SK-N-SH (cell line): ENCODE data around the gene TRIP4. TPM values are rescaled to one million over a fixed set of nuclear protein-coding genes. Genes with fewer than 3 reads are reported as not detected.

Experiments
- CTCF ChIA-PET: fragments of 300-600, 350-600 bp; formaldehyde crosslinking; extraction: SDS; loops from one replicate; lab custom pipeline; 2021; lab: Yijun Ruan, JAX
- POLR2A ChIA-PET: fragments of 350-600 bp; sonication (Branson Sonifier 250); formaldehyde crosslinking; extraction: SDS; loops from one replicate; lab custom pipeline; 2020; ENCODE audit warnings: antibody characterized with exemption, inconsistent platforms; lab: Yijun Ruan, JAX
- DNase-seq: peaks from one replicate; pipeline ENCODE4 v3.0.0; 2012
- H2AFZ ChIP-seq: fragments of 200-600 bp; sonication (generic); 2 replicates; pipeline ENCODE4 v1.8.1; 2016; ENCODE audit warnings: antibody characterized with exemption, mild to moderate bottlenecking, low read depth
- H3F3A ChIP-seq: fragments of 200-600 bp; sonication (generic); replicated peaks from 2 replicates; pipeline ENCODE3; 2016; ENCODE audit warnings: antibody characterized with exemption, mild to moderate bottlenecking; ENCODE audit not compliant: insufficient read depth
- H3K27ac ChIP-seq, 2 experiments: fragments of 200-500 bp in 1 of 2; fragments of 200-600 bp in 1 of 2; sonication (Bioruptor generic) in 1 of 2; sonication (generic), shearing (Covaris generic) in 1 of 2; 2 replicates each; pipeline versions ENCODE4 v1.5.1 to v1.6.1; 2014 to 2016; ENCODE audit warnings: low read depth in 2 of 2, inconsistent platforms in 1 of 2, low read length in 1 of 2, mild to moderate bottlenecking in 1 of 2, mixed read lengths in 1 of 2
- H3K27me3 ChIP-seq: fragments of 200-600 bp; sonication (generic), shearing (Covaris generic); 2 replicates; pipeline ENCODE4 v1.6.1; 2016; ENCODE audit warnings: mixed run types; ENCODE audit not compliant: insufficient read depth
- H3K36me3 ChIP-seq, 2 experiments: fragments of 200-500 bp in 1 of 2; fragments of 200-600 bp in 1 of 2; sonication (Bioruptor generic) in 1 of 2; sonication (generic) in 1 of 2; replicated peaks in 1 of 2; 2 replicates each; pipeline versions ENCODE3 to v1.5.1; 2014 to 2016; ENCODE audit warnings: low read length in 1 of 2, mild to moderate bottlenecking in 1 of 2; ENCODE audit not compliant: insufficient read depth in 2 of 2, control insufficient read depth in 1 of 2
- H3K4me1 ChIP-seq, 2 experiments: fragments of 200-500 bp in 1 of 2; fragments of 200-600 bp in 1 of 2; sonication (Bioruptor generic) in 1 of 2; sonication (generic), shearing (Covaris generic) in 1 of 2; 2 replicates each; pipeline versions ENCODE4 v1.5.1 to v1.6.1; 2014 to 2016; ENCODE audit warnings: low read depth in 1 of 2, low read length in 1 of 2, mixed run types in 1 of 2; ENCODE audit not compliant: insufficient read depth in 2 of 2, control insufficient read depth in 1 of 2
- H3K4me2 ChIP-seq: fragments of 200-600 bp; sonication (generic), shearing (Covaris generic); 2 replicates; pipeline ENCODE4 v1.6.1; 2017; ENCODE audit warnings: mixed run types
- H3K4me3 ChIP-seq, 2 experiments: fragments of 200-500 bp in 1 of 2; fragments of 200-600 bp in 1 of 2; sonication (Bioruptor generic) in 1 of 2; sonication (generic), shearing (Covaris generic) in 1 of 2; 2 replicates each; pipeline versions ENCODE4 v1.5.1 to v1.8.1; 2014 to 2016; ENCODE audit warnings: low read depth in 2 of 2, inconsistent platforms in 1 of 2, low read length in 1 of 2, mild to moderate bottlenecking in 1 of 2, mixed read lengths in 1 of 2, moderate library complexity in 1 of 2
- H3K79me2 ChIP-seq: fragments of 200-600 bp; sonication (generic); 2 replicates; pipeline ENCODE4 v1.8.1; 2017; ENCODE audit warnings: mild to moderate bottlenecking; ENCODE audit not compliant: insufficient read depth
- H3K9ac ChIP-seq: fragments of 200-600 bp; sonication (generic); 2 replicates; pipeline ENCODE4 v1.6.1; 2017; ENCODE audit warnings: mixed run types
- H3K9me2 ChIP-seq: fragments of 200-600 bp; sonication (generic); 2 replicates; pipeline ENCODE4 v1.6.1; 2017; ENCODE audit warnings: mixed run types
- H3K9me3 ChIP-seq: fragments of 200-600 bp; sonication (generic); 2 replicates; pipeline ENCODE4 v1.6.1; 2017; ENCODE audit warnings: mixed run types, mild to moderate bottlenecking, moderate library complexity
- H4K20me1 ChIP-seq: fragments of 200-600 bp; sonication (generic); 2 replicates; pipeline ENCODE4 v1.6.1; 2017; ENCODE audit warnings: mild to moderate bottlenecking, mixed run types; ENCODE audit not compliant: insufficient read depth
- EP300 ChIP-seq, 2 experiments: IDR thresholded peaks; 2 replicates each; pipeline versions ENCODE4 v1.4.0 to v1.6.1; 2012; ENCODE audit warnings: borderline replicate concordance in 1 of 2, low read depth in 1 of 2, low read length in 1 of 2
- FOSL2 ChIP-seq: IDR thresholded peaks from 2 replicates; pipeline ENCODE4 v1.4.0; 2012; ENCODE audit warnings: low read depth, mild to moderate bottlenecking, moderate library complexity, borderline replicate concordance
- FOXJ3 ChIP-seq: sonication (generic); formaldehyde crosslinking; IDR thresholded peaks from 2 replicates; pipeline ENCODE4 v1.5.1; 2020; ENCODE audit warnings: mild to moderate bottlenecking, missing genetic modification reagents
- GABPA ChIP-seq: IDR thresholded peaks from 2 replicates; pipeline ENCODE4 v1.4.0; 2012; ENCODE audit warnings: low read depth, mild to moderate bottlenecking
- NFIC ChIP-seq: IDR thresholded peaks from 2 replicates; pipeline ENCODE4 v1.4.0; 2012; ENCODE audit warnings: borderline replicate concordance
- NRF1 ChIP-seq: IDR thresholded peaks from 2 replicates; pipeline ENCODE4 v1.6.1; 2012; ENCODE audit warnings: low read depth, mild to moderate bottlenecking, low read length
- POLR2AphosphoS5 ChIP-seq: IDR thresholded peaks from 2 replicates; pipeline ENCODE4 v1.6.1; 2012; ENCODE audit warnings: low read depth, low read length
- RAD21 ChIP-seq: IDR thresholded peaks from 2 replicates; pipeline ENCODE4 v1.6.1; 2012; ENCODE audit warnings: mild to moderate bottlenecking, low read length
- RFX5 ChIP-seq: IDR thresholded peaks from 2 replicates; pipeline ENCODE4 v1.6.1; 2012; ENCODE audit warnings: mild to moderate bottlenecking, improper control_type of control experiment, low read length
- TCF12 ChIP-seq: IDR thresholded peaks from 2 replicates; pipeline ENCODE4 v1.4.0; 2012
- WGBS: methylation state at CpG from one replicate; pipeline ENCODE4 v1.1.6; 2017; ENCODE audit warnings: low lambda C conversion rate; 5-methylcytosine and 5-hydroxymethylcytosine counted together
- polyA plus RNA-seq, 3 experiments: library from polyadenylated mRNA; depleted of rRNA; stranded (reverse); fragments of >200 nt; gene quantifications; 2 replicates each; pipeline ENCODE4 v1.2.3, GENCODE V29; 2012
- TF ChIP-seq, protein P1 (sequence below): IDR thresholded peaks from 2 replicates; pipeline ENCODE4 v1.6.1; 2012; ENCODE audit warnings: mild to moderate bottlenecking, low read depth, low read length, moderate library complexity
- TF ChIP-seq, protein P2 (sequence below): fragments of 200-600 bp; sonication (generic); IDR thresholded peaks from 2 replicates; pipeline ENCODE4 v1.6.1; 2017; ENCODE audit warnings: antibody characterized with exemption, mild to moderate bottlenecking, moderate library complexity
- TF ChIP-seq, protein P3 (sequence below): fragments of 150-350 bp; IDR thresholded peaks from 2 replicates; pipeline ENCODE4 v1.6.1; 2017; ENCODE audit warnings: antibody characterized with exemption, low read length, low read depth, borderline replicate concordance
- TF ChIP-seq, protein P4 (sequence below): fragments of 150-350 bp; IDR thresholded peaks from 2 replicates; pipeline ENCODE4 v1.6.1; 2016; ENCODE audit warnings: mild to moderate bottlenecking, low read depth, low read length
- TF ChIP-seq, protein P5 (sequence below): IDR thresholded peaks from 2 replicates; pipeline ENCODE4 v1.4.0; 2012; ENCODE audit warnings: low read depth, borderline replicate concordance

TRIP4 gene
- polyA plus RNA-seq, 1 of the 3 experiments (the other 2 are of a cell fraction), result 14.5 TPM

DNA sequence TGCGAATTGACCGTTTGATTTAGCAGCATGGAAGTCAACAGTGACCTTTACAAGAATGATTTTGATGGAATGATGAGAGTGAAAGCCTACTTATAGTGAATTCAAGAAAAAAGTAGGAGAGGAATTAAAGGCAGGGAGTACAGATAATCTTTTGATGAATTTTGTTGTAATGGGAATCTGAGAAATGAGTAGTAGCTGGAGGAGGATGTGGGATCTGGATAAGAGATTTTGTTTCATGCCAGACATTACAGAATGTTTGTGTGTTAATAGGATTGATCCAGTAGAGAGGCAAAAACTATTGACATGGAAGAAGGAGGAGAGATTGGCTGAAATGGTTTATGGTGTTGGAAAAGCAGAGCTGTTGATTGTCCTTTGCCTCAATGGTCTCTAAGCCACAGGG, 55.4 kb downstream of the TRIP4 start (continued):
- TF ChIP-seq, protein P1, sequence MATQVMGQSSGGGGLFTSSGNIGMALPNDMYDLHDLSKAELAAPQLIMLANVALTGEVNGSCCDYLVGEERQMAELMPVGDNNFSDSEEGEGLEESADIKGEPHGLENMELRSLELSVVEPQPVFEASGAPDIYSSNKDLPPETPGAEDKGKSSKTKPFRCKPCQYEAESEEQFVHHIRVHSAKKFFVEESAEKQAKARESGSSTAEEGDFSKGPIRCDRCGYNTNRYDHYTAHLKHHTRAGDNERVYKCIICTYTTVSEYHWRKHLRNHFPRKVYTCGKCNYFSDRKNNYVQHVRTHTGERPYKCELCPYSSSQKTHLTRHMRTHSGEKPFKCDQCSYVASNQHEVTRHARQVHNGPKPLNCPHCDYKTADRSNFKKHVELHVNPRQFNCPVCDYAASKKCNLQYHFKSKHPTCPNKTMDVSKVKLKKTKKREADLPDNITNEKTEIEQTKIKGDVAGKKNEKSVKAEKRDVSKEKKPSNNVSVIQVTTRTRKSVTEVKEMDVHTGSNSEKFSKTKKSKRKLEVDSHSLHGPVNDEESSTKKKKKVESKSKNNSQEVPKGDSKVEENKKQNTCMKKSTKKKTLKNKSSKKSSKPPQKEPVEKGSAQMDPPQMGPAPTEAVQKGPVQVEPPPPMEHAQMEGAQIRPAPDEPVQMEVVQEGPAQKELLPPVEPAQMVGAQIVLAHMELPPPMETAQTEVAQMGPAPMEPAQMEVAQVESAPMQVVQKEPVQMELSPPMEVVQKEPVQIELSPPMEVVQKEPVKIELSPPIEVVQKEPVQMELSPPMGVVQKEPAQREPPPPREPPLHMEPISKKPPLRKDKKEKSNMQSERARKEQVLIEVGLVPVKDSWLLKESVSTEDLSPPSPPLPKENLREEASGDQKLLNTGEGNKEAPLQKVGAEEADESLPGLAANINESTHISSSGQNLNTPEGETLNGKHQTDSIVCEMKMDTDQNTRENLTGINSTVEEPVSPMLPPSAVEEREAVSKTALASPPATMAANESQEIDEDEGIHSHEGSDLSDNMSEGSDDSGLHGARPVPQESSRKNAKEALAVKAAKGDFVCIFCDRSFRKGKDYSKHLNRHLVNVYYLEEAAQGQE, result no peak
- no peak for TF ChIP-seq NRF1

DNA sequence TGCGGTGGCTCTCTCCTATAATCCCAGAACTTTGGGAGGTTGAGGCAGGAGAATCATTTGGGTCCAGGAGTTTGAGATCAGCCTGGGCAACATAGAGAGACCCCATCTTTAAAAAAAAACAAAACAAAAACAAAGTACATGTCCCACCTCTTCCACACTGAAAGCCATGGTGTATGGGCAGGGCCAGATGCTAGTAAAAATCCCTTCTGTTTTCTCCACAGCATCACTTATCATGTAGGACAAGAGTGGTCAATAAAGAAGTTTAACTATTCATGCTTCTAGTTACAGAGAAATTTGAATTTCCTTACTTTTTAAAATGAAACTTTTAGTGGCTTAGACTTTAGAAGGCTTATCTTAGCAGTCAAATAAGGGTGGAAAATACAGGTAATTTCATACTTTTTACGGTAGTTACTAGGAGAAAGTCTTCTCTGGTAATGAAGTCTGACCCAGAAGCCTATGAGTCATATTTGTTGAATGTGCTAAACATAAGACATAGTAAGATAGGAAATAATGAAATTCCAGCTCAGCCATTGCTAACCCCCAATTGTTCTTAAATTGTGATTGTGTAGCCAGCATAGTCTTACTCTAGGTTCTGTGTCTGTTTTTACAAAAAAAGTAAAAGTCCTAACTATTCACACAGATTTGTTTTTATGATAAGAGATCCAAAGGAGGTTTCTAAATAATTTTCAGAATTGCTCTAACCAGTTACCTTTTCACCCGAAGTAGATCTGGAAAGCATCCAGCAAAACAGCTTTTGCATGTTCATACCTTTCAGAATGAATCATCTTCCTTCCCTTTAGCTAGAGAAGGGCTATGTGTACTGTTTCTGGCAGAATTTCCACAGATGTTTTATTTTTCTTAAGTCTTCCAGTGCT, 56.3 kb downstream of the TRIP4 start:
- H3K4me3 ChIP-seq, result peak overlapping the region in 1 of 2 experiments; percentile 11; a peak in 1 of 4 replicates
- no peak for TF ChIP-seq NRF1
- TF ChIP-seq EP300 (IDR thresholded peaks at IDR 0.05; ENCODE audit: borderline replicate concordance in 1 of 2, low read depth in 1 of 2, low read length in 1 of 2), result peak in 1 of 2 experiments; percentile 7; a peak in 1 of 4 replicates
- peak; percentile 84 for TF ChIP-seq NFIC
- TF ChIP-seq, protein P2, sequence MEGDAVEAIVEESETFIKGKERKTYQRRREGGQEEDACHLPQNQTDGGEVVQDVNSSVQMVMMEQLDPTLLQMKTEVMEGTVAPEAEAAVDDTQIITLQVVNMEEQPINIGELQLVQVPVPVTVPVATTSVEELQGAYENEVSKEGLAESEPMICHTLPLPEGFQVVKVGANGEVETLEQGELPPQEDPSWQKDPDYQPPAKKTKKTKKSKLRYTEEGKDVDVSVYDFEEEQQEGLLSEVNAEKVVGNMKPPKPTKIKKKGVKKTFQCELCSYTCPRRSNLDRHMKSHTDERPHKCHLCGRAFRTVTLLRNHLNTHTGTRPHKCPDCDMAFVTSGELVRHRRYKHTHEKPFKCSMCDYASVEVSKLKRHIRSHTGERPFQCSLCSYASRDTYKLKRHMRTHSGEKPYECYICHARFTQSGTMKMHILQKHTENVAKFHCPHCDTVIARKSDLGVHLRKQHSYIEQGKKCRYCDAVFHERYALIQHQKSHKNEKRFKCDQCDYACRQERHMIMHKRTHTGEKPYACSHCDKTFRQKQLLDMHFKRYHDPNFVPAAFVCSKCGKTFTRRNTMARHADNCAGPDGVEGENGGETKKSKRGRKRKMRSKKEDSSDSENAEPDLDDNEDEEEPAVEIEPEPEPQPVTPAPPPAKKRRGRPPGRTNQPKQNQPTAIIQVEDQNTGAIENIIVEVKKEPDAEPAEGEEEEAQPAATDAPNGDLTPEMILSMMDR, result no peak
- TF ChIP-seq RFX5, result no peak
- TF ChIP-seq, protein P3, sequence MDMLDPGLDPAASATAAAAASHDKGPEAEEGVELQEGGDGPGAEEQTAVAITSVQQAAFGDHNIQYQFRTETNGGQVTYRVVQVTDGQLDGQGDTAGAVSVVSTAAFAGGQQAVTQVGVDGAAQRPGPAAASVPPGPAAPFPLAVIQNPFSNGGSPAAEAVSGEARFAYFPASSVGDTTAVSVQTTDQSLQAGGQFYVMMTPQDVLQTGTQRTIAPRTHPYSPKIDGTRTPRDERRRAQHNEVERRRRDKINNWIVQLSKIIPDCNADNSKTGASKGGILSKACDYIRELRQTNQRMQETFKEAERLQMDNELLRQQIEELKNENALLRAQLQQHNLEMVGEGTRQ, result no peak
- TF ChIP-seq GABPA, result no peak
- TF ChIP-seq, protein P4, sequence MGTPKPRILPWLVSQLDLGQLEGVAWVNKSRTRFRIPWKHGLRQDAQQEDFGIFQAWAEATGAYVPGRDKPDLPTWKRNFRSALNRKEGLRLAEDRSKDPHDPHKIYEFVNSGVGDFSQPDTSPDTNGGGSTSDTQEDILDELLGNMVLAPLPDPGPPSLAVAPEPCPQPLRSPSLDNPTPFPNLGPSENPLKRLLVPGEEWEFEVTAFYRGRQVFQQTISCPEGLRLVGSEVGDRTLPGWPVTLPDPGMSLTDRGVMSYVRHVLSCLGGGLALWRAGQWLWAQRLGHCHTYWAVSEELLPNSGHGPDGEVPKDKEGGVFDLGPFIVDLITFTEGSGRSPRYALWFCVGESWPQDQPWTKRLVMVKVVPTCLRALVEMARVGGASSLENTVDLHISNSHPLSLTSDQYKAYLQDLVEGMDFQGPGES, result no peak
- TF ChIP-seq TCF12, result peak; percentile 74
- TF ChIP-seq, protein P1, result no peak
- TF ChIP-seq RAD21, result no peak
- TF ChIP-seq FOSL2, result peak; percentile 72; the same call in 1 of the 2 replicates
- TF ChIP-seq, protein P5, sequence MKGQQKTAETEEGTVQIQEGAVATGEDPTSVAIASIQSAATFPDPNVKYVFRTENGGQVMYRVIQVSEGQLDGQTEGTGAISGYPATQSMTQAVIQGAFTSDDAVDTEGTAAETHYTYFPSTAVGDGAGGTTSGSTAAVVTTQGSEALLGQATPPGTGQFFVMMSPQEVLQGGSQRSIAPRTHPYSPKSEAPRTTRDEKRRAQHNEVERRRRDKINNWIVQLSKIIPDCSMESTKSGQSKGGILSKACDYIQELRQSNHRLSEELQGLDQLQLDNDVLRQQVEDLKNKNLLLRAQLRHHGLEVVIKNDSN, result no peak
- TF ChIP-seq FOXJ3, result no peak
- no peak; the same call in 1 of the 2 replicates for TF ChIP-seq POLR2AphosphoS5

More for the DNA sequence above, 56.3 kb downstream of the TRIP4 start:
- Histone ChIP-seq H3K27me3 (no peaks in the 10 kb centered on the region), H3K4me1 (peaks cover 0 to 18% of the 10 kb centered on the region in 2 experiments; a peak in 1 of 4 replicates), H3K9me3 (no peaks in the 10 kb centered on the region), H3K4me2 (peak overlapping the region; percentile 61), H4K20me1 (no peaks in the 10 kb centered on the region), H3K79me2 (no peaks in the 10 kb centered on the region; the same call in 1 of the 2 replicates), H3K36me3 (peaks cover 0 to 37% of the 10 kb centered on the region in 2 experiments), H3K27ac (peak overlapping the region; percentile 70 to 84), H2AFZ (no peak overlapping the region; the same call in 1 of the 2 replicates), H3K9me2 (no peaks in the 10 kb centered on the region), H3F3A (peaks cover 28% of the 10 kb centered on the region), H3K9ac (peak overlapping the region; percentile 23; the same call in 1 of the 2 replicates)
- CTCF ChIA-PET, result interaction anchor here (2.0 kb wide), 1 partner anchor 11 kb away, joined by 6 read pairs; no protein-coding TSS in a partner anchor
- no peak for DNase-seq
- WGBS, result 41% methylated on average over 3 of the region's 3 CpGs
- POLR2A ChIA-PET, result interaction anchor here (0.9 kb wide), 1 partner anchor 16 kb away, joined by 3 read pairs; no protein-coding TSS in a partner anchor
